HG02870 (cell line): ENCODE measurements around the gene SLC25A17.
"Not testable (repeated sequence)": the region's sequence is repeated elsewhere in the genome, so short reads cannot be mapped to it uniquely, and the experiment has no call there.

Experiments
- ATAC-seq: cut with Tn5 transposase; IDR thresholded peaks from one replicate; pipeline ENCODE4 v1.9.1; 2021; ENCODE audit warnings: mild to moderate bottlenecking, moderate library complexity; ENCODE audit not compliant: unreplicated experiment

The SLC25A17 gene

DNA sequence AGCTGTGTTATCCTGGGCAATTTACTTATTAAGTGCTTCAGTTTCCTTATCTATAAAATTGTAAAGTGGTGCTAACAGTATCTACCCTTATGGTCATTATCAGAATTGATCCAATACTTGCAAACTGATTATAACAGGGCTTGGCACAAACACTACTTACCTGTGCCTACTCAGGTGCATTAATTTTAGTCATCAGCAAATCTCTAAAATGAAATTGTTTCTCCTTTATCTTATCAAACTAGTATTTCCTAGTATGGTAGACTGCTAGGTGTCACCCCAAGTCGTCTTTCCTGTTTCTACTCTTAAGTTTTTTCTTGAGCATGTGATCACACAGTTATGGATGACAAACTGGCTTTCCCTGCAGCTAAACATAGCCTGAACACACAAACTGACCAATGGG, 4.3 kb upstream of the SLC25A17 start:
- no peak for ATAC-seq

DNA sequence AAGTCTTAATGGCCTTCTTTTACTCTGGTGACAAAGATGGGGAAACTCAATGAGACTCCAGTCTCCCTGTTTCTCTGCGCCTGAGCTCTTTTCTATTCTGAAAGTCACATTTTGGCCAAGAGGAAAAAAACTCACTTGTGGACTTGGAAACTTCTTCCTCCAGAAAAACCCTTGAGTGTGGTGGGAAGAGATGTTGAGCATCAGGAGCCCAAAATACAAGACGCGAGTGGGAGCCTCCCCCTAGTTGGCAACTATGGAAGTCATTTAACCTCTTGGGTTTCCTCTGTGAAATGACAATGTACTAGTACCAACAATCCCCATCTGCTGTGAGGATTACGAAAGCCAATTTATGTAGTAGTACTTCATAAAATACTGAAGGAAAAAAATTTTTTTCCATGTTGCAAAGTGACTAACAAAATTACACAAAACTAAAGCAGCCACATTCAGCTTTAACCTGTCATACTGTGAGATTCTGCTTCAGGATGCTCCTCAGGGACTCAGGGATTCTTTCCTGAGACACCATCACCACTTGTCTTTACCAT, 524 bp upstream of the SLC25A17 start:
- ATAC-seq, result no peak

DNA sequence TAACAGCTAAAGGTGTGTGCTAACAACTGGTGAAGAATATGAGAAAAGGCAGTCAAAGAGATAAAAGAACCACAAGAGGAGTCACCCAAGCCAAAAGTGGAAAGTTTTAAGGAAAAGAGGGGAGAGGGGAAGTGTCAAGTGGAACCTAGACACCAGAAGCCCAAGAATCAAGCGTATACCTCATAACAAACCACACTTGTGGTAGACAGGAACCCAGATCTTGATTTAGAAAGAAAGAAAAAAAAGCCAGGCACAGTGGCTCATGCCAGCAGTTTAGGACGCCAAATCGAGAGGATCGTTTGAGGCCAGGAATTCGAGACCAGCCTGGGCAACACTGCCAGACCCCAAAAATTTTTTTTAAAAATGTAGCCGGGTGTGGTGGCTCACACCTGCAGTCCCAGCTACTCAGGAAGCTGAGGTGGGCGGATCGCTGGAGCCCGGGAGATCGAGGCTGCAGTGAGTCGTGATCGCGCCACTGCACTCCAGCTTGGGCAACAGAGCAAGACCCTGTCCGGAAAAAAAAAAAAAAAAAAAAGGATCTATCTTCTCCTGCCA, 877 bp downstream of the SLC25A17 start:
- no peak for ATAC-seq

DNA sequence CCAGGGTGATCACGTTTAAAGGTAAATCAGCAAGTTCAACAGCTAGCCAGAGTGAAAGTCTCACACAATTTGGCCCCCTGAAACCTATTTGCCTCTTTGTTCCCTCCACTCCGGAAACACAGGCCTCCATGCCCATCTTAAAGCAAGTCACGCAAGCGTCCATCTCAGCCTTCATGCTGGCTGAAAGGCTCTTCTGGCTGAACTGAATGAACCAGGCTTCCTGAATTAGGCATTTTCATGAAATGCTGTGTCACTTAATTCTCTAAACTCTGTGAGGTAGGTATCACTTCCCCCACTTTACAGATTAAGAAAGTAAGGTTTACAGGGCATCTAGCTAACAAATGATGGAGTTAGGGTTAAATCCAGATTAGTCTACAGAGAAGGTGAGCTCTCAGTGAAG, 1.4 kb downstream of the SLC25A17 start:
- no peak for ATAC-seq

DNA sequence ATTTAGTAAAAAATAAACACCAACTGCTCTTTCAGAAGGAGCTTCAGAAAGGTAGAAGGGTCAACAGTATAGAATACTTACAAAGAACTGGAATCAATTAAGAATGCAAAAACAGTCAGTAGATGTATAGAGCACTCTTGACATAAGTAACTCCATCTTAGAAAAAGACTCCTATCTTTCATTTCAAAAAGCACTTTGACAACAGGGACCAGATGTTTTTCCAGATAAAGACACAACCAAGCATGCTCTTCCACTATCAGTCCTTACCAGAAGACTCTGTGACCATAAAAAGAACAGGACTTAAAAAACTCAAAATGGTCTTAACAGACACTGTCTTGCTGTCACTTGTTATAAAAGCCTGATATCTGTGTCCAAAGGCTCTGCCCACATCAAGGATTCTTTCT, 5.2 kb downstream of the SLC25A17 start:
- no peak for ATAC-seq

DNA sequence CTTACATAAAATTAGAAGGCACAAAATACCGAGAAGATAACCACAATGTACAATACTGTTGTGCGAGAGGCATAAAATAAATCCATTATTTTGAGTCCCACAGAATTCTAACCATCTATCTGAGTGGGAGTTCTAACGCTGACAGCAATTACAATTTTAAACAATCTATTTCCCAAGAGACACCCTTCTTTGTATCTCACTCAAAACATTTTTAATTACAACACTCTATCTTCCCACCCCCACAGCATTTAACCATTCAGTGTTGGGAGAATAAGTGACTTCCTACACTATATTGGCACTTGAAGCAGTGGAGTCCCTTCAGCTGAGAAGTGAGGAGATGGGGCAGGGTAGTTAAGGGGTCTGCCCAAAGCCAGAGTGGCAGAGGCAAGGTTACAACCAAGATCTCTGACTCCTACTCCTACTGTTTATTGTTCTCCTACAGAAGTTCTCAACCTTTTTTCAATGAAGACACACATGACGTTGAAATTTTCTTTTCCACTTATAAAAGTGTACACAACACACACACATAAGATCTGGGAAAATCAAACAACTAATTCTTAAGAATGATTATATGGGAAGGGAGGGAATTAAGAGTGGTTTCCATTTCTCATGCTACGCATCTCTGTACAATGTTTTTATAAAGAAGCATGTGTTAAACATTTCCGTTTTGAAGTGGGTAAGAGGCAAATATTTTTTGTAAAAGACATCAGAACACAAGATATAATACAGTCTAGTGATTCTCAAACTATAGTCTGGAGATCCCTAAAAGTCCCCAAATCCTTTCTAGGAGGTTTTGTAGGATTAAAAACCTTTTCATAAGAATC, 10.9 kb downstream of the SLC25A17 start:
- ATAC-seq, result no peak

DNA sequence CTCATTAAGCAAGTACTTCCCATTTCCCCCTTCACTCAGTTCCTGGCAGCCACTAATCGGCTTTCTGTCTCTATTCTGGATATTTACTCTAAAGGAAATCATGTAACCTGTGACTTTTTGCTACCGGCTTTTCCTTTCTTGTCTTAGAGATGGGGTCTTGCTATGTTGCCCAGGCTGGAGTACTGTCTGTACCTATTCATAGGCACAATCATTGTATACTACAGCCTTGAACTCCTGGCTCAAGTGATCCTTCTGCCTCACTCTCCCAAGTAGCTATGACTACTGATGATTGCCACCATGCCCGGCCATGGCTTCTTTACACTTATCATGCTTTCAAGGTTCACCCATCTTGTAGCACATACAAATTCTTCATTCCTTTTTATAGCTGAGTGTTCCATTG, 12.4 kb downstream of the SLC25A17 start:
- no peak for ATAC-seq

DNA sequence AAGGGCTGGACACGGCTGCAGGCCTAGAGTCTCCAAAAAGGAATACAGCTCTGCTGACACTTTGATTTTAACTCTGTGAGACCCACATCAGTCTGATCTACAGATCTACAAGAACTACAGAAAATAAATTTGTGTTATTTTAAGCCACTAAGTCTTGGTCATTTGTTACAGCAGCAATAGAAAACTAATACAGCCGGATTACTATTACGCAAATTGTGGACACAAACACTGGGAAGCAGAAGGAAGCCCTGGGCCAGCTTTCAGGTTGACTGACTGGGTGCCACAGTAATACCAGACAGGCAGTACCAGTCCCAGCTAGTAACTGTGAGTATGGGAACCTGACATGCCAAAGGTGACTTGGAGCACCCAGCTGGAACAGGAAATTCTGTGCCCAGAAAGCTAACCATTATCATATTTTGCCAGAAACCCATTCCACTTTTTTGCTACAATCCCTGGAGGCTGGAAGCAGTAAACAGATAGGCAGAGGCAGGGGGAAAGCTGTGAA, 13.4 kb downstream of the SLC25A17 start:
- ATAC-seq, result no peak

DNA sequence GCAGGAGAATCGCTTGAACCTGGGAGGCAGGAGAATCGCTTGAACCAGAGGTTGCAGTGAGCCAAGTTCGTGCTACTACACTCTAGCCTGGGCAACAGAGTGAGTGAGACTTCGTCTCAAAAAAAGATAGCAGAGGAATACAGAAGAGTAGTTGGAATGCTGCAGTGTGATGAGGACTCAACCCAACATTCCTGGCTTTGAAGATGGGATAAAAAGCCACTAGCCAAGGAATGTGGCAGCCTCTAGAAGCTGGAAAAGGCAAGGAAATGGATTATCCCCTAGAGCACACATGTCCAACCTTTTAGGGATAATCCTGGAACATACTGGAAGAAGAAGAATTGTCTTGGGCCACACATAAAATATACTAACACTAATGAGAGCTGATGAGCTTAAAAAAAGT, 13.9 kb downstream of the SLC25A17 start:
- ATAC-seq, result no peak

DNA sequence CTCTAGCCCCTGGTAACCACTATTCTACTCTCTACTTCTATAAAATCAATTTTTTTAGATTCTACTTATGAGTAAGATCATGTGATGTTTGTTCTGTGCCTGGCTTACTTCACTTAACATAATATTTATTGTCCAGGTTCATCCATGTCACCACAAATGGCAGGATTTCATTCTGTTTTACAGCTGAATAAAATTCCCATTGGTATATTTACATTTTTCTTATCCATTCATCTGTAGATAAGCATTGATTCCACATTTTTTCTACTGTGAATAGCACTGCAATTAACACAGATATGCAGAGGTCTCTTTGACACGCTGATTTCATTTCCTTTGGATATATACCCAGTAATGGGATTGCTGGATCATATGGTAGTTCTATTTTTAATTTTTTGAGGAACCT, 15.8 kb downstream of the SLC25A17 start:
- no peak for ATAC-seq

DNA sequence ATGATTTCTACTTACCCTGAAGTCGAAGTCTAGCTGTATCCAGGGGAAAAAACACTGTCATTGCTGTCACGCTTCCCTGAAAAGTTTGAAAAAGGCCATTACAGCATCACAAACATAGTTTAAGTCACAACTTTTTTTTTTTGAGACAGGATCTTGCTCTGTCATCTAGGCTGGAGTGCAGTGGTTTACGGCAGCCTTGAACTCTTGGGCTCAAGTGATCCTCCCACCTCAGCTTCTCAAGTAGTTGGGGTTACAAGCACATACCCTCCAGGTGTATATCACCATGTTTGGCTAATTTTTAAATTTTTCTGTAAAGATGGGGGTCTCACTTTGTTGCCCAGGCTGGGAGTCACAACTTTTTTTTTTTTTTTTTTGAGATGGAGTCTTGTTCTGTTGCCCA, 20.1 kb downstream of the SLC25A17 start:
- ATAC-seq, result no peak

DNA sequence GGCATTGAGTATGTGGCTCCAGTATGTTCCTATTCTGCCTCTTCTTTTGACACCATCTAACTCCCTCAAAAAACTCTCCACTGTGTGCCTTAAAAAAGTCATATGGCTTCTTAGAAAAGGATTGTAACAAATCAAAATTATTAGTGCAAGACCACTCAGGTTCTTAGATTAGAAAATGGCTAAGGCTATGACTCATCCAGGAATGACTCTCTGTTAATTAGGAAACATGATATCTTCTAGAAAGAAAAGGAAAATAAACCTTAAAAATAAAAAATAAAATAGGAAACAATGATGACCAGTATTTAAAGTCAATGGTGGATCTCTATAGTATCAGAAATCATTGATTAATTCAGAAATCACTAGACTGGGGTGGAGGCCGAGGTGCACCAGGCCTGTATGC, 21.7 kb downstream of the SLC25A17 start:
- no peak for ATAC-seq

DNA sequence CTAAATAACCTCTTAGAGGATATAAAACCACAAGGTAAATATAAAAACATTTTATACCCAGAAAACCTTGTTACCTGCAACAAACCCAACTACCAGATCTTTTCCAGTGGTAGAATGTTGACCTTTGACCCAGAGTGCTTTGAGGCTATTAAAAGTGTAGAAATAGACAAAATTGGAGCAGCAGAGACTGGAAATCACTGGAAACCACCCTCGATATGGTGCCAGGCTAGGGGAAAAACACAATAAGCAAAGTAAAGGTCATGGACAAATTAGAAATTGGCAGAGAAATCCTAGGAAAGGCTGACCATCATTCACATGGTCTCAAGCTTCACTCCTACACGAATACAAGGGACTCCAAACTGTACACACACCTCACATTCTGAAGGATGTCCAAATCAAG, 26.7 kb downstream of the SLC25A17 start:
- no peak for ATAC-seq

DNA sequence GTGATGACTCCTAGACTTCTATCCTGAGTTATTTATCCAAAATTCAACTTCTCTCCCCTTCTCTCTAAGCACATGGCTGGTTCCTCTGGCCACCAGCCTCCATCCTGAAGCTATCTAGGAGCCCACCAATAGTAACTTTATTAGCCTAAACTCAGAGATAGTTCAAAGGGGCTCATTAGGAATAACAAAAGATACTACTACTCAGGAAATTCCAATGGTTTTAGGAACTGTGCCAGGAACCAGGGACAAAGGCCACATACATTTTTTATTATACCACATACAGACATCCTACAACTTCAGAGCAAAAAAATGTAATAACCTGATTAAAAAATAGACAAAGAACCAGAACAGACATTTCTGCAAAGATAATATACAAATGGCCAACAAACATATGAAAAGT, 27.9 kb downstream of the SLC25A17 start:
- no peak for ATAC-seq

DNA sequence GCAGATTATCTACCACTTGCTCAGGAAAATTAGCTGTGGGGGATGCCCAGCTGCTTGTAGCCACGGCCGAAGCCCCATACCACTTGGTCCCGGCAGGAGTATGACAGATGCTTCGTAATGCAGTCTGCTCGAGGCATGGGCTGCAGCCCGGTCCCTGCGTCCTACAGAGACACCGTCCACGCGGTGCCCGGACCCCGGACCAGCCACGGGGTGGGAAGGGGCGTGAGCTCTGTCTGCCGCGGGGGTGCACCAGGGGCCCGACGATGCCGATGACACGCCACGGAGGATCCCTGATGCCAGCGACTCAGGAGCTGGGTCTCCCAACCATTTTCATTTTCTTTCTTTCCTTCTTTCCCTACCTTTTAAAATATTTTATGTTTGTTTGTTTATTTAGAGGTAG, 30.0 kb downstream of the SLC25A17 start:
- no peak for ATAC-seq

DNA sequence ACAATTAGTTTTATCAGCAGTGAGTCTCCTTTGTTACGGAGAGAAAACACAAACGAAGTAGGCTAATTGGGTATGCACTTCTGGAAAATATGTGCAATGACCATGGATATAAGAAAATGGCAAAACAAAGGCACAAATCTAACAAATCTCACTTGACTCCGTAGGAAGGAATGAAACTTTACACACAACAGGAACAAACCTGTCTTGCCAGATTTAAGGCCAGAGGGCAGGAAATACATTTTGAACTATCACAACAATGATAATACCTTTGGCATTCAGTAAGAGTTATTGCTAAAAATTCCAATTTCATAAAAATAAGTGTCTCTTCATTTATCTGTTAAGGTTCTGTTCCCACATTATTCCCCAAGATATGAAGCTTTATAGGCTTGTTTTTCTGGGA, 36.6 kb downstream of the SLC25A17 start:
- ATAC-seq, result no peak

DNA sequence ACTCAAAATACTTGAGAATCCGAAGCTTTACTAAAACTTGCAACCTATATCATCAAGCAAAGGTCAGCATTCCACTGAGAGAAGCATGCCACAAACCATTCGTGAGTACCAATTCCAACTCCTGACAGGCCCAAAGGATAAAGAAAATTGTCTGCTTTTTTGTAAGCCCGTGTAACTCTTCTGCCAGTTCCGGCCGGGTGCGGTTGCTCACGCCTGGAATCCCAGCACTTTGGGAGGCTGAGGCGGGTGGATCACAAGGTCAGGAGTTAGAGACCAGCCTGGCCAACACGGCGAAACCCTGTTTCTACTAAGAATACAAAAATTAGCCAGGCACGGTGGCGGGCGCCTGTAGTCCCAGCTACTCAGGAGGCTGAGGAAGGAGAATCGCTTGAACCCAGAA, 37.4 kb downstream of the SLC25A17 start:
- not testable (repeated sequence) for ATAC-seq

DNA sequence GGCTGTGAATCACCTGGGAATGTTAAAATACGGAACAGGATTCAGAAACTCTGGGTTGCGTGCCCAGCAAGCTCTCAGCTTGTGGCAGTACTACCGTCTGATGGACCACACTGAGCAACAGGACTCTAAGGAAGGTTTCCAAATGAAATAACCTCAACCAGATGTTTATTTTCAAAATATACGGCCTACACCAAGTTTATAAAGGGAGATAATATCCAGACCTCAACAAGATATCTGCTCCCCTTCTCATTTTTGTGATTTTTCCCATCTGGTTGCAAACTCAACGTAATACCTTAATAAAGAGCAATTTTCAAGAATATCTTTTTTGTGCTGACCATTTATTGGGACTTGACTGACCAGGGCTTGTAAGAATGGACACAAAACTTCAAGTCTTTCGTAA, 49.4 kb downstream of the SLC25A17 start:
- no peak for ATAC-seq

DNA sequence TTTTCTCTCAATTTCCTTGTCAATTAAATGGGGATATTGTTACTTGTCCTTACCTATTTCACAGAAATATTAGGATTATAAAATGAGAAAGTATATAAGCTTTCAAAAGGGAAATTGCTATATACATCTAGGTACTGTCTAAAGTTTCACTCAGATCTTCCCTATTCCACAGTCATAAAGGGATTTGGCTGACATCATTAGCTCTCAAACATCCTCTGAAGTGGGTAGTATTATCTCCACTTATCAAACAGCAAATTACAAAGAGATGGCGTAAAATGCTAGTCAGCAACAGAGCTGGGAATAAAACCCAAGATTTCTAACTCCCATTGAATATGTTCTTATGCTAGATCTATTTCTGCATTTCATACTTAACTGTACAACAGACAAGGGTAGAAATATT, 50.9 kb downstream of the SLC25A17 start:
- no peak for ATAC-seq

DNA sequence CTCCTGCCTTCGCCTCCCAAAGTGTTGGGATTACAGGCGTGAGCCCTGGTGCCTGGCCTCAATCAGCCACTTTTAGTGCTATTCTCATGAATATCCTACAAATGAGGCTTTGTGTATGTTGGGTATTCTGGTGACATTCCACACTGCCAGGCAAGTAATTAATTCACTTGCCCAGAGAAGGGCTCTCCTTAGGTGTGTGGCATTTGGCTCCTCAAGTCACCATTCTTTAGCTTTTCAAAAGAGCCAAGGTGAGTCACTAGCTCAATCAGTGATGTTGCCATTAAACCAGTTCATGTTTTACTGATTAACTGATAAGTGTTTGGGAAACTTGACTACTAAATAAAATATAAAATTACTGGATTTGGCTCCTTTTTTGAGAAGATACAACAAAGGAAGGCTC, 52.2 kb downstream of the SLC25A17 start:
- ATAC-seq, result no peak

DNA sequence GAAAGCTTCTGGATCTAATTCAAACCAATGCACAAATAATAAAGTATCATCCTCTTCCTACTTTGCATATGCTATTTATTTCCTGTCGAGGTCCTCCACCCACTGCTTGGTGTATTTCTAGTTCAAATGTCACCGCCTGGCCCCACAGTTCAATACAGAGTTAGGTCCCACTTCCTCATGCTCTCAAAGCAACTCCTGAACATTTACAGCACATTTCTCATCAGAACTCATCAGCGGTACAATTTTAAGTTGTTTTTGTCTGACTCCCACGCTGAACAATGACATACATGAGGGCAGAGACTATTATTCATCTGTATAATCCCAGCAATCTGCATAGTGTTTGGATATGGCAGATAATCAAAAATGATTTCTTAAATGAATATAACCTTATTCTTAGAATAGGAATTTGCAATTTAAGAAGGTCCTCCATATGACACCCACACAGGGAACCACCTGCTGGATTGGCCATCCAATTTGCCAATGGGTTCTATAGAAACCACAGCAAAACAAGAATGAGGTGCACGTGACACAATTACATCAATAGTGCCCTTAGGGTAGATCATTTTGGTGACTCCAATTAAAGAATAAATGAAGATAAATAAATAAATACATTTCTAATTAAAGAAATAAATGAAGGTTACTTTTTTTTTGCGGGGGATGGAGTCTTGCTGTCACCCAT, 54.2 kb downstream of the SLC25A17 start:
- no peak for ATAC-seq

DNA sequence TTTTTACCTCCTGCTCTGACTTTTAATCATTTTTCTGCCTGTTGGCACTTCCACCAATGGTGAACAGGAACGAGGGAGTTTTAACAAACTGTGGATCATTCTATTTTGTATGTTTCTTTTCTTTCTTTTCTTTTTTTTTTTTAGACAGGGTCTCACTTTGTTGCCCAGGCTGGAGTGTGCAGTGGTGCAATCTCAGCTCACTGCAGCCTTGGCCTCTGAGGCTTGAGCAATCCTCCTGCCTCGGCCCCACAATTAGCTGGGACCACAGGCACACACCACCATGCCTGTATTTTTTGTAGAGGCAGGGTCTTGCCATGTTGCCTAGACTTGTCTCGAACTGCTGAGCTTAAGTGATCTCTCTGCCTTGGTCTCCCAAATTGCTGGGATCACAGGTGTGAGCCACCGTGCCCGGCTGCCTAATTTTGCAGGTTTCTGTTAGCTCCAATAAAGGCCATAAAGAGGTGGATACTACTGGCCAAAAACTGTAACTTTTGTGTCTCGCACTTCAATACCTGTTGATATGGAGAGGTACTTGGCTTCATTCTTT, 59.8 kb downstream of the SLC25A17 start:
- ATAC-seq, result no peak
